Breast epithelium (tissue), 4 donors: ENCODE data around the gene RBPJ. TPM values are rescaled to one million over a fixed set of nuclear protein-coding genes. Genes with fewer than 3 reads are reported as not detected.

Experiments used
- DNase-seq, 2 donors: peaks; one replicate each; pipeline ENCODE4 v3.0.0-alpha.2; 2019; ENCODE audit warnings: low spot score in 2 of 2
- H3K27ac ChIP-seq, 2 donors: fragments of 200-600 bp; sonication (generic) in 1 of 2; one replicate each; pipeline ENCODE4 v1.5.1; 2016 to 2019; ENCODE audit warnings: mild to moderate bottlenecking in 1 of 2
- H3K27me3 ChIP-seq, 2 donors: fragments of 200-600 bp; sonication (generic) in 1 of 2; one replicate each; pipeline versions ENCODE4 v1.5.1 to v1.6.0; 2017 to 2019; ENCODE audit warnings: control low read depth in 1 of 2, mild to moderate bottlenecking in 1 of 2
- H3K36me3 ChIP-seq: fragments of 200-600 bp; one replicate; pipeline ENCODE4 v1.5.1; 2019
- H3K4me1 ChIP-seq, 2 donors: fragments of 200-600 bp; sonication (generic); one replicate each; pipeline ENCODE4 v1.5.1; 2016 to 2019; ENCODE audit warnings: control low read depth in 1 of 2
- H3K4me3 ChIP-seq, 3 donors: fragments of 200-600 bp; sonication (generic); 1 replicate in 2 of 3; 2 replicates in 1 of 3; pipeline ENCODE4 v1.5.1; 2016 to 2019; ENCODE audit warnings: mild to moderate bottlenecking in 3 of 3, moderate library complexity in 2 of 3
- H3K9me3 ChIP-seq, 2 donors: fragments of 200-600 bp; sonication (generic) in 1 of 2; one replicate each; pipeline ENCODE4 v1.5.1; 2016 to 2019; ENCODE audit warnings: control low read depth in 1 of 2
- CTCF ChIP-seq, 3 donors: fragments of 450-650 bp; IDR thresholded peaks; one replicate each; pipeline ENCODE4 v1.5.1; 2016 to 2017; ENCODE audit warnings: antibody characterized with exemption in 3 of 3, mild to moderate bottlenecking in 3 of 3, moderate library complexity in 3 of 3
- POLR2A ChIP-seq: fragments of 450-650 bp; IDR thresholded peaks from one replicate; pipeline ENCODE4 v1.6.1; 2016; ENCODE audit warnings: antibody characterized with exemption, mild to moderate bottlenecking, moderate library complexity
- POLR2AphosphoS5 ChIP-seq, 3 donors: sonication (generic); formaldehyde crosslinking; IDR thresholded peaks; one replicate each; pipeline ENCODE4 v1.6.1; 2017; ENCODE audit warnings: antibody characterized with exemption in 3 of 3
- intact Hi-C: fragments of 100-400 bp; cut with DNase I; formaldehyde crosslinking; loops from one replicate; pipeline ENCODE4 v1.15.1; 2023; ENCODE audit warnings: low total_unique reads
- total RNA-seq, 3 donors: library from RNA; depleted of rRNA; stranded (reverse); fragments of >200 nt; gene quantifications; one replicate each; pipeline ENCODE4 v1.1.0, GENCODE V29; 2016

The RBPJ gene
- total RNA-seq, 3 donors from 2014 or later = 64.9 to 143 (median 88.7) TPM

- Histone ChIP-seq H3K9me3 (no peaks in the 10 kb centered on the region), H3K36me3 (no peaks in the 10 kb centered on the region), H3K27ac (no peak overlapping the region), H3K4me1 (no peaks in the 10 kb centered on the region), H3K27me3 (no peaks in the 10 kb centered on the region), H3K4me3 (no peak overlapping the region)
- intact Hi-C loops = no loop called here
- no peak for DNase-seq
- TF ChIP-seq POLR2A (no peak), POLR2AphosphoS5 (IDR thresholded peaks at IDR 0.05) (no peak), CTCF (IDR thresholded peaks at IDR 0.05) (no peak)
Measured at GRCh38 chr4:26377328-26378311, 56.8 kb downstream of the RBPJ start.

DNA sequence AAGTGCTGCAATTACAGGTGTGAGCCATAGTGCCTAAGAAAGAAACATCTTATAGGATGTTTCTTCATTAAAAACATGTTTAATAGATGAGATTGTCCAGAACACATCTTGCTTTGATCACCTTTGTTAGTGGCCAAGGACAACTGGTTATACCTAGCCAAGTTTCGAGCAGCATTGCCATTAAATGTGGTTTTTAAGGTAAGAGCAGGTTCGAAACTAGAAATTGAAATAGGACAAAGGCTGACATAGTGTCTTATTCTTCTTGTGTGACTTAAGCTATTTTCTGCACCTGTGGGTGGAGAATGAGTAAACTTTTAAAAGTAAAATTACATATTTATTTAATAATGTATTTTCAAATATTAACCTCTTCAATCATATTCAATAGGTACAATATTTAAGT lies 59.0 kb downstream of the RBPJ start:
- no peak overlapping the region for H3K27ac ChIP-seq
- no peaks in the 10 kb centered on the region for H3K27me3 ChIP-seq
- intact Hi-C loops = no loop called here
- DNase-seq = no peak
- no peaks in the 10 kb centered on the region for H3K9me3 ChIP-seq
- TF ChIP-seq POLR2AphosphoS5 (IDR thresholded peaks at IDR 0.05) = no peak
- no peak for TF ChIP-seq POLR2A
- H3K4me3 ChIP-seq = no peak overlapping the region
- H3K36me3 ChIP-seq = no peaks in the 10 kb centered on the region
- no peaks in the 10 kb centered on the region for H3K4me1 ChIP-seq

- Histone ChIP-seq H3K27ac (no peak overlapping the region), H3K36me3 (no peaks in the 10 kb centered on the region), H3K4me3 (no peak overlapping the region), H3K27me3 (no peaks in the 10 kb centered on the region), H3K9me3 (no peaks in the 10 kb centered on the region), H3K4me1 (no peaks in the 10 kb centered on the region)
- DNase-seq = no peak
- TF ChIP-seq POLR2AphosphoS5 (IDR thresholded peaks at IDR 0.05) (no peak), POLR2A (no peak), CTCF (IDR thresholded peaks at IDR 0.05) (no peak)
- intact Hi-C loops = no loop called here
Measured at GRCh38 chr4:26380740-26381139, 59.9 kb downstream of the RBPJ start.

GRCh38 chr4:26384380-26385057 lies 63.7 kb downstream of the RBPJ start:
- Histone ChIP-seq H3K27ac (no peak overlapping the region), H3K27me3 (no peaks in the 10 kb centered on the region), H3K9me3 (no peaks in the 10 kb centered on the region), H3K4me1 (no peaks in the 10 kb centered on the region), H3K4me3 (no peak overlapping the region), H3K36me3 (no peaks in the 10 kb centered on the region)
- intact Hi-C loops = no loop called here
- DNase-seq = no peak
- no peak for TF ChIP-seq POLR2AphosphoS5 (IDR thresholded peaks at IDR 0.05)

DNA sequence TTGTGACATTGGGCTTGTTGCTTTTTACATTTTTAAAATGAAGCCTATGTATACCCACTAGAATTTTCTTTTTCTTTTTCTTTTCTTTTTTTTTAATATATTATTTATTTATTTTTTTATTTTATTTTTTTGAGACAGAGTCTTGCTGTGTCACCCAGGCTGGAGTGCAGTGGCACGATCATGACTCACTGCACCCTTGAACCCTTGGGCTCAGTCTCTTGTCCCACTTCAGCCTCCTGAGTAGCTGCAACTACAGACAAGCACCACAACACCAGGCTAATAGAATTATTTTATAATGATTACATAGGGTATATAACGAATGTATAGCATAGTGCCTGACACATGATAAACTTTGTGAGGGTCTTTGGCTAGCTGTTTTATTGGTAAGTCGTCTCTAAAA lies 64.9 kb downstream of the RBPJ start:
- DNase-seq = no peak
- no peak overlapping the region for H3K27ac ChIP-seq
- H3K27me3 ChIP-seq = no peaks in the 10 kb centered on the region
- no peak overlapping the region for H3K4me3 ChIP-seq
- no peaks in the 10 kb centered on the region for H3K9me3 ChIP-seq
- no peak for TF ChIP-seq POLR2A
- TF ChIP-seq POLR2AphosphoS5 (IDR thresholded peaks at IDR 0.05) = no peak
- no peak for TF ChIP-seq CTCF (IDR thresholded peaks at IDR 0.05)
- no peaks in the 10 kb centered on the region for H3K4me1 ChIP-seq
- intact Hi-C loops = no loop called here
- H3K36me3 ChIP-seq = no peaks in the 10 kb centered on the region

GRCh38 chr4:26386386-26386785 lies 65.6 kb downstream of the RBPJ start:
- no peaks in the 10 kb centered on the region for H3K4me1 ChIP-seq
- H3K9me3 ChIP-seq = no peaks in the 10 kb centered on the region
- no peaks in the 10 kb centered on the region for H3K36me3 ChIP-seq
- no peak overlapping the region for H3K4me3 ChIP-seq
- intact Hi-C loops = no loop called here
- TF ChIP-seq POLR2AphosphoS5 (IDR thresholded peaks at IDR 0.05) (no peak), POLR2A (no peak), CTCF (IDR thresholded peaks at IDR 0.05) (no peak)
- no peaks in the 10 kb centered on the region for H3K27me3 ChIP-seq
- DNase-seq = no peak
- H3K27ac ChIP-seq = no peak overlapping the region
